Kidney (tissue), 14 donors: ENCODE data around the gene ZNF20. TPM values are rescaled to one million over a fixed set of nuclear protein-coding genes. Genes with fewer than 3 reads are reported as not detected.
"Not testable (repeated sequence)": the region's sequence is repeated elsewhere in the genome, so short reads cannot be mapped to it uniquely, and the experiment has no call there.

Source experiments
- DNase-seq, 5 donors: peaks; one replicate each; pipeline ENCODE4 v3.0.0-alpha.2; 2013 to 2020
- FAIRE-seq: peaks from 2 replicates; lab custom pipeline; 2012; peaks lifted over from hg19 to GRCh38; lab: Jason Lieb, UNC
- H3K27ac ChIP-seq, 2 donors: one replicate each; pipeline ENCODE4 v1.7.0; 2013; ENCODE audit warnings: low read depth in 2 of 2, low read length in 2 of 2, inconsistent platforms in 1 of 2
- H3K27me3 ChIP-seq: one replicate; pipeline ENCODE4 v1.7.1; 2013; ENCODE audit warnings: low read length, inconsistent platforms; ENCODE audit not compliant: control insufficient read depth, insufficient read depth
- H3K36me3 ChIP-seq, 3 donors: one replicate each; pipeline versions ENCODE4 v1.7.0 to v1.7.1; 2013; ENCODE audit warnings: low read length in 3 of 3, control low read depth in 1 of 3, inconsistent platforms in 1 of 3; ENCODE audit not compliant: insufficient read depth in 3 of 3, control insufficient read depth in 2 of 3
- H3K4me1 ChIP-seq, 3 donors: one replicate each; pipeline versions ENCODE4 v1.7.0 to v1.7.1; 2013; ENCODE audit warnings: low read length in 3 of 3, inconsistent platforms in 1 of 3, low read depth in 1 of 3; ENCODE audit not compliant: control insufficient read depth in 2 of 3, insufficient read depth in 2 of 3
- H3K4me3 ChIP-seq, 3 donors: one replicate each; pipeline versions ENCODE4 v1.7.0 to v1.8.1; 2013; ENCODE audit warnings: low read length in 3 of 3, control low read depth in 1 of 3, inconsistent platforms in 1 of 3
- H3K9ac ChIP-seq, 3 donors: one replicate each; pipeline versions ENCODE4 v1.7.0 to v1.7.1; 2013; ENCODE audit warnings: low read length in 3 of 3, control low read depth in 1 of 3, inconsistent platforms in 1 of 3
- H3K9me3 ChIP-seq, 3 donors: one replicate each; pipeline versions ENCODE4 v1.7.0 to v1.7.1; 2013; ENCODE audit warnings: low read length in 3 of 3, control low read depth in 1 of 3, inconsistent platforms in 1 of 3; ENCODE audit not compliant: control insufficient read depth in 2 of 3, insufficient read depth in 1 of 3
- intact Hi-C: fragments of 100-400 bp; cut with DNase I; formaldehyde crosslinking; loops from one replicate; pipeline ENCODE4 v1.11.1; 2022
- polyA plus RNA-seq: library from polyadenylated mRNA; stranded (reverse); fragments of 350-450 nt; fragmentation: Illumina TruSeq; extraction: RNeasy Lipid Tissue Mini Kit (QIAGEN cat#74804); gene quantifications from one replicate; pipeline ENCODE4 v1.2.3, GENCODE V29; 2014; ENCODE audit warnings: low read depth, low replicate concordance; ENCODE audit not compliant: insufficient read depth
- total RNA-seq: library from RNA; stranded (reverse); fragmentation: NEBNext Ultra II Directional; extraction: Animal tissue kit (Norgen Biotek cat#: 25700); gene quantifications from one replicate; pipeline ENCODE4 v1.2.1, GENCODE V29; 2021
- TF ChIP-seq, protein P1 (sequence below): IDR thresholded peaks from 3 replicates; pipeline ENCODE4 v1.5.1; 2012; ENCODE audit warnings: mild to moderate bottlenecking, moderate library complexity, borderline replicate concordance; ENCODE audit not compliant: insufficient read depth; ENCODE audit errors: extremely low read depth
- donor health status: control.
- donor health status: control.
- donor health status: control.
- donor health status: control.
- donor health status: control.
- donor health status: DM: yes; HTN: yes; CAD: no.
- donor health status: Normal renal cell carcinoma (clear cell type).

Gene ZNF20
- total and polyA plus RNA-seq, 2 donors from 2014 or later, result 3.2 to 7.3 TPM

DNA sequence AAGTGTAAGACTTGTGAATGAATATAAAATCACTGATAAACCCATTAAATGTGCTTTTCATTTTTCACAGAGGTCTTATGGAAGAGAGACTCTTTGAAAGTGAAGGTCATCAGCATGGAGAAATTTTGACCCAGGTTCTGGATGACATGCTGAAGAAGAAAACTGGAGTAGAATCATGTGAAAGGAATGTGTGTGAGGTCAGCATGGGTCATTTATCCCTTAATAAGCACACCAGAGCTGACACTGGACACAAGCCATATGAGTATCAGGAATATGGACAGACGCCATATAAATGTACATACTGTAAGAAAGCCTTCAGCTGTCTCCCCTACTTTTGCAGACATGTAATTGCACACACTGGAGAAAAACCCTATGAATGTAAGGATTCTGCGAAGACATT is 29.0 kb downstream of the ZNF20 start:
- TF ChIP-seq, protein P1, sequence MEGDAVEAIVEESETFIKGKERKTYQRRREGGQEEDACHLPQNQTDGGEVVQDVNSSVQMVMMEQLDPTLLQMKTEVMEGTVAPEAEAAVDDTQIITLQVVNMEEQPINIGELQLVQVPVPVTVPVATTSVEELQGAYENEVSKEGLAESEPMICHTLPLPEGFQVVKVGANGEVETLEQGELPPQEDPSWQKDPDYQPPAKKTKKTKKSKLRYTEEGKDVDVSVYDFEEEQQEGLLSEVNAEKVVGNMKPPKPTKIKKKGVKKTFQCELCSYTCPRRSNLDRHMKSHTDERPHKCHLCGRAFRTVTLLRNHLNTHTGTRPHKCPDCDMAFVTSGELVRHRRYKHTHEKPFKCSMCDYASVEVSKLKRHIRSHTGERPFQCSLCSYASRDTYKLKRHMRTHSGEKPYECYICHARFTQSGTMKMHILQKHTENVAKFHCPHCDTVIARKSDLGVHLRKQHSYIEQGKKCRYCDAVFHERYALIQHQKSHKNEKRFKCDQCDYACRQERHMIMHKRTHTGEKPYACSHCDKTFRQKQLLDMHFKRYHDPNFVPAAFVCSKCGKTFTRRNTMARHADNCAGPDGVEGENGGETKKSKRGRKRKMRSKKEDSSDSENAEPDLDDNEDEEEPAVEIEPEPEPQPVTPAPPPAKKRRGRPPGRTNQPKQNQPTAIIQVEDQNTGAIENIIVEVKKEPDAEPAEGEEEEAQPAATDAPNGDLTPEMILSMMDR, result no peak
- Histone ChIP-seq H3K4me1 (no peaks in the 10 kb centered on the region), H3K4me3 (no peak overlapping the region), H3K27me3 (no peaks in the 10 kb centered on the region), H3K27ac (no peak overlapping the region), H3K36me3 (peaks cover 2 to 18% (median 14%) of the 10 kb centered on the region in 3 donors), H3K9ac (no peak overlapping the region), H3K9me3 (peaks cover 0 to 28% (median 6%) of the 10 kb centered on the region in 3 donors)
- intact Hi-C loops, result no loop called here
- DNase-seq, result no peak
- FAIRE-seq, result no peak

DNA sequence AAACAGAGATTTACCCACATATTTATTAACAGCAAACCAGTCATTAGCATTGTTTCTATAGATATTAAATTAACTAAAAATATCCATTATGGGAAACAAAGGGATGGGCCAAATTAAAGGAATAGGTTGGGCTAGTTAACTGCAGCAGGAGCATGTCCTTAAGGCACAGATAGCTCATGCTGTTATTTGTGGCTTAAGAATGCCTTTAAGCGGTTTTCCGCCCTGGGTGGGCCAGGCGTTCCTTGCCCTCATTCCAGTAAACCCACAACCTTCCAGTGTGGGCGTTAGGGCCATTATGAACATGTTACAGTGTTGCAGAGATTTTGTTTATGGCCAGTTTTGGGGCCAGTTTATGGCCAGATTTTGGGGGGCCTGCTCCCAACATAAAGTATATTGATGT is 36.2 kb downstream of the ZNF20 start:
- not testable (repeated sequence) for FAIRE-seq, H3K27ac ChIP-seq

DNA sequence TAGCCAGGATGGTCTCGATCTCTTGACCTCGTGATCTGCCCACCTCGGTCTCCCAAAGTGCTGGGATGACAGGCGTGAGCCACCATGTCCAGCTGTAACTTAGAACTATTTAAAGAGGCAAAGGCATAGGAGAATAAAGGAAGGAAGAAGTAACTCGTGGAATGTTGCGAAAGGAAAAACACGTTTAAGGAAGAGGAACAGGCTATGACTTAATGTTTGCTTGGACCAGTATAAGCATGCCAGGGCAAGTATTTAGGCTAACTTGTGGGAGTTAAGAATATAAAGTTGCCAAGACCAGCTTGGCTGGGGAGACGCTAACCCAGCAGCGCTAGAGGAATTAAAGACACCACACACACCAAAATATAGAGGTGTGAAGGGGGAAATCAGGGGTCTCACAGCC is 42.1 kb downstream of the ZNF20 start:
- Histone ChIP-seq H3K4me1 (no peaks in the 10 kb centered on the region), H3K27ac (no peak overlapping the region), H3K9me3 (no peaks in the 10 kb centered on the region), H3K9ac (no peak overlapping the region), H3K36me3 (no peaks in the 10 kb centered on the region), H3K4me3 (no peak overlapping the region), H3K27me3 (no peaks in the 10 kb centered on the region)
- FAIRE-seq (no peak), DNase-seq (no peak)
- TF ChIP-seq, protein P1, result no peak
- intact Hi-C loops, result no loop called here

More for the DNA sequence above, 36.2 kb downstream of the ZNF20 start:
- H3K27me3 ChIP-seq, H3K36me3 ChIP-seq, DNase-seq, H3K9me3 ChIP-seq, H3K4me3 ChIP-seq, intact Hi-C loops, H3K4me1 ChIP-seq, H3K9ac ChIP-seq: not testable (repeated sequence)

DNA sequence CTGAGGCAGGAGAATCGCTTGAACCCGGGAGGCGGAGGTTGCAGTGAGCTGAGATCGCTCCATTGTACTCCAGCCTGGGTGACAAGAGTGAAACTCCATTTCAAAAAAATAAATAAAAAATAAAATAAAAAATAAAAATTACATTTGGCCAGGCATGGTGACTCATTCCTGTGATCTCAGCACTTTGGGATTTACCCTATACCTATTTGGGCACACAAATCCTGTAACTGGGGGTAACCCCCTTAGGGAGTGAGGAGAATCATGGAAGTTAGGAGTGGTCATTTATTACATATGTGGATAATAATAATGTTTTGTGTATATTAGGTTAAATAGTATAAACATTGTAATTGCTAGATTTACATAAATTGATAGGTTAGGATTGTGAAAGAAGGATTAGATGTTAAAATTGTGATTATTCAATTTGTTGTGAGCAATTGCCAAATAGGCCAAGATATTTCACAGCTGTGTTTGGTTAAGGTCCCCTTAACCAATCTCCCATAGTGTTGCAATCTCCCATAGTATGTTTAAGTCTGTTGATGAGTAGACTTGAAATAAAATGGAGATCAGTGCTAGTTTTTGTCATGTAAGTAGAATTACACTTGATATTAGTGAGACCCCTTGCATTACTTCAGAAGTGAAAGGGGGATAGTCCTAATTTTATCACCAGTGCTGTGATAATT is 44.9 kb downstream of the ZNF20 start:
- H3K27ac ChIP-seq, result no peak overlapping the region
- TF ChIP-seq, protein P1, result no peak
- no peaks in the 10 kb centered on the region for H3K9me3 ChIP-seq
- H3K27me3 ChIP-seq, result no peaks in the 10 kb centered on the region
- no peak overlapping the region for H3K4me3 ChIP-seq
- intact Hi-C loops, result no loop called here
- peaks cover 0 to 2% (median 0%) of the 10 kb centered on the region in 3 donors for H3K4me1 ChIP-seq
- no peak for FAIRE-seq
- DNase-seq, result no peak
- no peak overlapping the region for H3K9ac ChIP-seq
- H3K36me3 ChIP-seq, result no peaks in the 10 kb centered on the region
